Stimulated activated CD8-positive, alpha-beta memory T cell treated with anti-CD3 and anti-CD28 coated beads, Interleukin-7, amount 100 ng/mL, for 24 hours (primary cell): ENCODE data around the gene NBPF12.
"Not testable (repeated sequence)": the region's sequence is repeated elsewhere in the genome, so short reads cannot be mapped to it uniquely, and the experiment has no call there.

Source experiments
- DNase-seq: peaks from one replicate; pipeline ENCODE4 v3.0.0-alpha.2; 2020; ENCODE audit warnings: low read depth

The NBPF12 gene

GRCh38 chr1:146938242-146938902 is at the start of gene NBPF12:
NBPF12 (plus strand) TSS chr1:146938324; CDS start chr1:146960144, 21,820 bp downstream.
- DNase-seq = peak; percentile 65

GRCh38 chr1:146891355-146891754 is 46.8 kb upstream of the NBPF12 start:
- DNase-seq = not testable (repeated sequence)

- not testable (repeated sequence) for DNase-seq
Measured at GRCh38 chr1:146892331-146892730, 45.8 kb upstream of the NBPF12 start.

GRCh38 chr1:146907565-146908261 is 30.4 kb upstream of the NBPF12 start:
- not testable (repeated sequence) for DNase-seq

- DNase-seq = not testable (repeated sequence)
Measured at GRCh38 chr1:146912975-146913374, 25.1 kb upstream of the NBPF12 start.

GRCh38 chr1:146920811-146921210 is 17.3 kb upstream of the NBPF12 start:
- DNase-seq = not testable (repeated sequence)

GRCh38 chr1:146922614-146923013 is 15.5 kb upstream of the NBPF12 start:
- not testable (repeated sequence) for DNase-seq

- not testable (repeated sequence) for DNase-seq
Measured at GRCh38 chr1:146924106-146924505, 14.0 kb upstream of the NBPF12 start.

GRCh38 chr1:146926413-146926812 is 11.7 kb upstream of the NBPF12 start:
- not testable (repeated sequence) for DNase-seq

GRCh38 chr1:146930225-146930624 is 7.9 kb upstream of the NBPF12 start:
- DNase-seq = not testable (repeated sequence)

- DNase-seq = not testable (repeated sequence)
Measured at GRCh38 chr1:146934390-146935223, 3.5 kb upstream of the NBPF12 start.

- DNase-seq = not testable (repeated sequence)
Measured at GRCh38 chr1:146937462-146937861, 662 bp upstream of the NBPF12 start.

- not testable (repeated sequence) for DNase-seq
Measured at GRCh38 chr1:146938927-146939786, 1.0 kb downstream of the NBPF12 start.

- not testable (repeated sequence) for DNase-seq
Measured at GRCh38 chr1:146940293-146940692, 2.2 kb downstream of the NBPF12 start.

- not testable (repeated sequence) for DNase-seq
Measured at GRCh38 chr1:146943342-146943886, 5.3 kb downstream of the NBPF12 start.

GRCh38 chr1:146948127-146948526 is 10.0 kb downstream of the NBPF12 start:
- not testable (repeated sequence) for DNase-seq

- not testable (repeated sequence) for DNase-seq
Measured at GRCh38 chr1:146964340-146964739, 26.2 kb downstream of the NBPF12 start.

GRCh38 chr1:146966351-146966750 is 28.2 kb downstream of the NBPF12 start:
- not testable (repeated sequence) for DNase-seq

GRCh38 chr1:146970656-146971055 is 32.5 kb downstream of the NBPF12 start:
- not testable (repeated sequence) for DNase-seq

GRCh38 chr1:146972681-146973080 is 34.6 kb downstream of the NBPF12 start:
- not testable (repeated sequence) for DNase-seq

- not testable (repeated sequence) for DNase-seq
Measured at GRCh38 chr1:146985855-146986254, 47.7 kb downstream of the NBPF12 start.
